Measurements from ENCODE around the gene IL18BP. TPM values are rescaled to one million over a fixed set of nuclear protein-coding genes. Genes with fewer than 3 reads are reported as not detected.
A peak's percentile ranks its signal among the peaks of the same experiment; 100 is the strongest.

The IL18BP gene
- total RNA-seq, 1 experiment from 2014 or later = 18.2 TPM

GRCh38 chr11:72012091-72012630, 13.5 kb downstream of the IL18BP start:
- BruUV-seq (replicated peaks) = no TSS peak
- in situ Hi-C loops (cut with HindIII; ENCODE audit: low pct_unique_long_range_greater_than_20kb, low sequenced_read_pairs) = no loop called here
- peaks cover 19% of the 10 kb centered on the region for H3K36me3 ChIP-seq (ENCODE audit: control insufficient read depth, insufficient read depth, low read length)

More at GRCh38 chr11:72012091-72012630, 13.5 kb downstream of the IL18BP start:
- ChIA-PET CTCF (interaction anchor here (0.6 to 0.7 kb wide), 2 partner anchors 40 to 160 kb away, joined by 3 read pairs; no protein-coding TSS in a partner anchor), POLR2A (interaction anchor here (0.7 kb wide), 1 partner anchor 10 kb away, joined by 3 read pairs; no protein-coding TSS in a partner anchor)
- Histone ChIP-seq H3K4me1 (ENCODE audit: control insufficient read depth, insufficient read depth, low read length) (no peaks in the 10 kb centered on the region), H3K4me3 (ENCODE audit: low read depth in 2 of 2, low read length in 2 of 2) (no peak overlapping the region), H3K27ac (ENCODE audit: low read length) (no peak overlapping the region), H3K27me3 (ENCODE audit: control insufficient read depth, insufficient read depth, low read length) (no peaks in the 10 kb centered on the region), H3K9me3 (ENCODE audit: control insufficient read depth, insufficient read depth, low read depth, low read length) (no peaks in the 10 kb centered on the region)
- intact Hi-C loops (cut with micrococcal nuclease; ENCODE audit: unreplicated experiment) = no loop called here
- DNase-seq (ENCODE audit: low read depth, low spot score) (no peak), ATAC-seq (0 out of 2 replicates have a peak, but pooled peaks have one; percentile 3)
- TF ChIP-seq POLR2AphosphoS5 (IDR thresholded peaks at IDR 0.05; ENCODE audit: low read depth, low read length) (no peak), TCF7L2 (IDR thresholded peaks at IDR 0.05; ENCODE audit: low read depth, low read length) (no peak), SIN3A (IDR thresholded peaks at IDR 0.05; ENCODE audit: borderline replicate concordance, insufficient read depth, low read depth, low read length) (no peak), REST (IDR thresholded peaks at IDR 0.05; ENCODE audit: insufficient read depth in 1 of 2, low read depth in 2 of 2, low read length in 1 of 2) (no peak), CTCF (IDR thresholded peaks at IDR 0.05) (no peak)
